Neuron (in vitro differentiated cells): Measurements from ENCODE around the gene EFCAB6.

Experiments used
- H2AFZ ChIP-seq: one replicate; pipeline ENCODE4 v1.6.1; 2013; ENCODE audit warnings: low read depth, mild to moderate bottlenecking, inconsistent platforms, low read length, moderate library complexity
- H3K27me3 ChIP-seq: one replicate; pipeline ENCODE4 v1.6.1; 2013; ENCODE audit warnings: low read length; ENCODE audit not compliant: insufficient read depth
- H3K36me3 ChIP-seq: one replicate; pipeline ENCODE4 v1.6.1; 2013; ENCODE audit warnings: low read length; ENCODE audit not compliant: insufficient read depth
- H3K4me1 ChIP-seq: one replicate; pipeline ENCODE4 v1.6.1; 2013; ENCODE audit warnings: low read length; ENCODE audit not compliant: insufficient read depth
- H3K4me3 ChIP-seq: 2 replicates; pipeline ENCODE4 v1.5.1; 2013; ENCODE audit warnings: mild to moderate bottlenecking, low read length, moderate library complexity
- H3K9me3 ChIP-seq: one replicate; pipeline ENCODE4 v1.6.1; 2013; ENCODE audit warnings: low read length

The EFCAB6 gene

GRCh38 chr22:43754176-43754575, 57.9 kb downstream of the EFCAB6 start:
- Histone ChIP-seq H3K4me3 (no peak overlapping the region), H2AFZ (no peak overlapping the region), H3K4me1 (no peaks in the 10 kb centered on the region), H3K27me3 (no peaks in the 10 kb centered on the region), H3K9me3 (no peaks in the 10 kb centered on the region), H3K36me3 (no peaks in the 10 kb centered on the region)

- Histone ChIP-seq H3K9me3 (no peaks in the 10 kb centered on the region), H3K4me3 (no peak overlapping the region), H3K36me3 (no peaks in the 10 kb centered on the region), H3K27me3 (no peaks in the 10 kb centered on the region), H2AFZ (no peak overlapping the region), H3K4me1 (no peaks in the 10 kb centered on the region)
Observed at GRCh38 chr22:43753688-43754087, 58.4 kb downstream of the EFCAB6 start.

GRCh38 chr22:43750751-43751150, 61.4 kb downstream of the EFCAB6 start:
- H2AFZ ChIP-seq: no peak overlapping the region
- H3K4me3 ChIP-seq: no peak overlapping the region
- no peaks in the 10 kb centered on the region for H3K4me1 ChIP-seq
- H3K27me3 ChIP-seq: no peaks in the 10 kb centered on the region
- H3K36me3 ChIP-seq: no peaks in the 10 kb centered on the region
- H3K9me3 ChIP-seq: no peaks in the 10 kb centered on the region

GRCh38 chr22:43749473-43749872, 62.6 kb downstream of the EFCAB6 start:
- Histone ChIP-seq H3K27me3 (no peaks in the 10 kb centered on the region), H3K36me3 (no peaks in the 10 kb centered on the region), H3K4me3 (no peak overlapping the region), H3K4me1 (no peaks in the 10 kb centered on the region), H2AFZ (no peak overlapping the region), H3K9me3 (no peaks in the 10 kb centered on the region)

- no peaks in the 10 kb centered on the region for H3K9me3 ChIP-seq
Observed at GRCh38 chr22:43747877-43748276, 64.2 kb downstream of the EFCAB6 start.

DNA sequence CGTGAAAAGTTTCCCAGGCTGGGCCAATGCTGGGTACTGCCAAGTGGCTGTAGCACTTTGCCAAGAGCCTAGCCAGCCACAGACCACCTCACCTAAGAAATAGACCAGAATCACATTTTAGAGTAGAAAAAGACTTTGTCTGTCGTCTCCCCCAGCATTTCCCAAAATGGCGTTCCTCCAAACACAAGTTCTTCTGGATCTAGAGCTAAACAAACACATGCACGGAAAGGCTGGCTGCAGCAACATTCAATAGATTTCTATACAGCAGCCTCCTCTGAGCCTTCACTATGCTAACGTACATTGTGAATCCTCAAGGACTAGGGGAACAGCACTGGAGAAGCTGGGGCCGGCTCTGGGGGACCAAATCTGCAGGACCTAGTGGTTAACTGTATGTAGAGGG, 65.0 kb downstream of the EFCAB6 start:
- no peaks in the 10 kb centered on the region for H3K4me1 ChIP-seq
- no peaks in the 10 kb centered on the region for H3K27me3 ChIP-seq
- no peaks in the 10 kb centered on the region for H3K9me3 ChIP-seq
- no peaks in the 10 kb centered on the region for H3K36me3 ChIP-seq
- no peak overlapping the region for H3K4me3 ChIP-seq
- H2AFZ ChIP-seq: no peak overlapping the region

More at GRCh38 chr22:43747877-43748276, 64.2 kb downstream of the EFCAB6 start:
- Histone ChIP-seq H3K27me3 (no peaks in the 10 kb centered on the region), H3K36me3 (no peaks in the 10 kb centered on the region), H3K4me3 (no peak overlapping the region), H2AFZ (no peak overlapping the region), H3K4me1 (no peaks in the 10 kb centered on the region)

DNA sequence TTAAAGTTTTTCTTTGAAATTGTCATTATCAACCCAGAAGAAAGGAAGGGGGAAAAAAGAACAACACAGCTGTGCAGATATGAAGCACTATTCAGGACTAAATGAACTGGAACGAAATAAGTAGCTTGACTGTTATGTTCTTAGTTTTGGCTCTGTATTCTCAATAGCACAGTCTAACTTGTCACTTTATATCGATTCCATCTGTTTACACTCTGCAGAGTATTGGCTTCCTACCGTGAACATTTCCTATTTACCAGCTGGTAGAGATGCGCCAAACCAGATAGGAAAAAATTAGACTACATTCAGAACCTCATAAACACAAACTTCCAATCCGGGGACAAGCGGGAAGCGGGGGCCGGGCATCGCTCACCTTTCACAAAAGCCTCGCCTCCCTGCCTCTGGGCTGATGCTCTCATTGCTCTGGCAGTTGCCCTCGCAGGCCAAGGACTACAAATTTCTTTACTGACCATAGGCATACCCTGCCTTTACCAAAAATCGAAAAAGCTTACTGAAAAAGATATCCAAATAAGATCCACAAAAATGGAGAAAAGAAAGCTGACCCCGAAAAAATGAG, 66.2 kb downstream of the EFCAB6 start:
- Histone ChIP-seq H3K36me3 (no peaks in the 10 kb centered on the region), H3K27me3 (no peaks in the 10 kb centered on the region), H3K4me3 (no peak overlapping the region), H3K9me3 (no peaks in the 10 kb centered on the region), H3K4me1 (peaks cover 5% of the 10 kb centered on the region), H2AFZ (no peak overlapping the region)

- Histone ChIP-seq H3K27me3 (no peaks in the 10 kb centered on the region), H3K4me1 (peaks cover 6% of the 10 kb centered on the region), H3K36me3 (no peaks in the 10 kb centered on the region), H3K9me3 (no peaks in the 10 kb centered on the region), H2AFZ (no peak overlapping the region), H3K4me3 (no peak overlapping the region)
Observed at GRCh38 chr22:43745411-43745770, 66.7 kb downstream of the EFCAB6 start.

GRCh38 chr22:43744700-43745410, 67.2 kb downstream of the EFCAB6 start:
- no peak overlapping the region for H2AFZ ChIP-seq
- H3K9me3 ChIP-seq: no peaks in the 10 kb centered on the region
- H3K4me3 ChIP-seq: no peak overlapping the region
- peaks cover 6% of the 10 kb centered on the region for H3K4me1 ChIP-seq
- H3K36me3 ChIP-seq: no peaks in the 10 kb centered on the region
- H3K27me3 ChIP-seq: no peaks in the 10 kb centered on the region

GRCh38 chr22:43743929-43744643, 68.0 kb downstream of the EFCAB6 start:
- Histone ChIP-seq H3K27me3 (no peaks in the 10 kb centered on the region), H3K4me3 (no peak overlapping the region), H3K4me1 (peaks cover 6% of the 10 kb centered on the region), H2AFZ (no peak overlapping the region), H3K36me3 (no peaks in the 10 kb centered on the region), H3K9me3 (no peaks in the 10 kb centered on the region)

DNA sequence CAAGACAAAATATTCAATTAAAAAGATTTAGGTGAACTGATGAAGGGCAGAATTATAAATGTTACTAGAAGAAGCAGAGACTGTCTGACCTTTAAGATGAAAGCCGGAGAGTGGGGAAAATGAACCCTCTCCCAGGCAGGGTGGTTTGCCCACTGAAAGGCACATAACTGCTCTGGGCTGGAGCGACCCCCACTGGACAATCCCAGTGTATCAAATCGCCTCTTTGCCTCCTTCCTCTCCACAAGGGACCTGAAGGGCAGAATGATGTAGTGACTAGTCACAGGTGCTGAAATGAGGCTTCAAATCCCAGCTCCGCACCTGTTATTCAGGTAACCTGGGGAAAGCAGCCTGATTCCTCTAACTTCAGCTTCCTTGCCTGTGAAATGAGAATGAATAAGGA, 69.0 kb downstream of the EFCAB6 start:
- H3K36me3 ChIP-seq: no peaks in the 10 kb centered on the region
- no peak overlapping the region for H3K4me3 ChIP-seq
- H3K9me3 ChIP-seq: no peaks in the 10 kb centered on the region
- H2AFZ ChIP-seq: no peak overlapping the region
- H3K4me1 ChIP-seq: peaks cover 6% of the 10 kb centered on the region
- no peaks in the 10 kb centered on the region for H3K27me3 ChIP-seq

DNA sequence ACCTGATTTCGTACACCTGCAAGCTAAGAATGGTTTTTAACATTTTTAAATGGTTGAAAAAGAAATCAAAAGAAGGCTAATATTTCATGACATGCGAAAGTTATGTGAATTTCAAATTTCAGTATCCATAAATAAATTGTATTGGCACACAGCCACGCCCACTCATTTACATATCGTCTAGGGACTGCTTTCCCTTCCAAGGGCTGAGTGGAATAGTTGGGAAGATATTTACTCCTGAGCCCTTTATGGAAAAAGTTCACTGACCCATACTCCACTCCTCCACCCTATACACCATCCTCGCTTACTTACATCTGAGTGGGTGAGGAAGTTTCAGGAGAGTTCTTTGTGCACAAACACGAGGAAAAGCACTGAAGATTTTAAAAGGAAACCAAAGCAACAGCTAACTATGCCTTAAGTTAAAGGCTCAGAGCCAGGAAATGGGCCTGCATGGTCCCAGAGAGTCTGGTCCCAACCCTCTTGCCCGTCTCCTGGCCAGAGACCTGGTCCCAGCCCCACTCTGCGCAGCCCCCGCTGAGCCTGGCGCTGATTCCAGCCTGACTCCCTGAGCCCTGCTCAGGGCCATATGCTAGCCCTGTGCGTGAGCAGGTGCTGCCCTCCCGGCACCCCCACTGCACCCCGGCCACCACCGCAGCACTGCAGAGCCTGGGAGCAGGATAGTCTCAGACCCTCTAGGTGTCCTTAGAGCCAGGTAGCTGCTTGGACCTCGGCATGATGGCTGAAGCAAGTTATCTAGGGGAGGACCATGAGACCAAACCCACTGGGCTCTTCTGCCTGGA, 69.8 kb downstream of the EFCAB6 start:
- no peak overlapping the region for H3K4me3 ChIP-seq
- H3K36me3 ChIP-seq: no peaks in the 10 kb centered on the region
- no peaks in the 10 kb centered on the region for H3K27me3 ChIP-seq
- no peak overlapping the region for H2AFZ ChIP-seq
- no peaks in the 10 kb centered on the region for H3K9me3 ChIP-seq
- H3K4me1 ChIP-seq: peaks cover 6% of the 10 kb centered on the region
